ENCODE results near the gene IGF1. TPM values are rescaled to one million over a fixed set of nuclear protein-coding genes. Genes with fewer than 3 reads are reported as not detected.

The IGF1 gene
- total RNA-seq, 4 donors from 2014 or later = 8.3 to 22.7 (median 17.9) TPM

GRCh38 chr12:102436867-102437266 lies 43.5 kb downstream of the IGF1 start:
- ATAC-seq = no peak
- Histone ChIP-seq H3K36me3 (no peaks in the 10 kb centered on the region), H3K9me3 (no peaks in the 10 kb centered on the region), H3K27ac (no peak overlapping the region), H3K4me3 (no peak overlapping the region), H3K4me1 (peaks cover 0 to 3% of the 10 kb centered on the region in 2 donors), H3K27me3 (no peaks in the 10 kb centered on the region)
- DNase-seq = no peak
- in situ Hi-C loops (cut with MboI; ENCODE audit: low sequenced_read_pairs in 4 of 4) (no loop called here), intact Hi-C loops (cut with DNase I; ENCODE audit: low total_unique reads) (no loop called here)
- TF ChIP-seq POLR2A (IDR thresholded peaks at IDR 0.05) = no peak

DNA sequence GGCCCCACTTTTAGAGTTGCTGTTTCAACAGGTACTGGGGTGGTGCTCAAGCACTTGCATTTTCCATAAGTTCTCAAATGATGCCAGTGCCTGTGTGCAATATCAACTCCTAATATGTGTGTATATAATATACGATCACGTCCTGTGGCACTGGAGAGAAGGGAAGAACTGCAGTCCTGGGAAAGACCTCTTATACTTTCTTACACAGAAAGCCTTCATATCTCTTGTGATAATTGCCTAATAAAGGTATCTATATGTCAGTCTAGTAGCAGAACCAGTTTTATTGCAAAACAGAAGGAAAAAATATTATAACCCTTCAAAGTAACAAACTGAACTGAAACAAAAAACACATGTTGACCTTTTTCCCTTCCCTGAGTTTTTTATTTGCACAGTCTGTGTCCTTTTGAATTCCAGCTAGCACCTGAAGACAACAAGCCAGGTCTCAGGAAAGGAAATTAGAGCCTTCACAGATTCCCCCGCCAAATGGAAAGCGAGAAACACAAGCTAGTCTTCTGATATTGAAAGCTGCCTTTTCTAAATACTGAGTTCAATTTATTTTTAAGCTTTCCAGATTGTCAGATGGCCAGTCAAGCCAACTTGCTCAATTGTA lies 44.4 kb downstream of the IGF1 start:
- Histone ChIP-seq H3K27me3 (no peaks in the 10 kb centered on the region), H3K27ac (no peak overlapping the region), H3K9me3 (no peaks in the 10 kb centered on the region), H3K4me1 (peaks cover 0 to 3% of the 10 kb centered on the region in 2 donors), H3K4me3 (no peak overlapping the region), H3K36me3 (no peaks in the 10 kb centered on the region)
- in situ Hi-C loops (cut with MboI; ENCODE audit: low sequenced_read_pairs in 4 of 4) = no loop called here
- no peak for ATAC-seq
- no peak for TF ChIP-seq POLR2A (IDR thresholded peaks at IDR 0.05)
- TF ChIP-seq, protein P1, sequence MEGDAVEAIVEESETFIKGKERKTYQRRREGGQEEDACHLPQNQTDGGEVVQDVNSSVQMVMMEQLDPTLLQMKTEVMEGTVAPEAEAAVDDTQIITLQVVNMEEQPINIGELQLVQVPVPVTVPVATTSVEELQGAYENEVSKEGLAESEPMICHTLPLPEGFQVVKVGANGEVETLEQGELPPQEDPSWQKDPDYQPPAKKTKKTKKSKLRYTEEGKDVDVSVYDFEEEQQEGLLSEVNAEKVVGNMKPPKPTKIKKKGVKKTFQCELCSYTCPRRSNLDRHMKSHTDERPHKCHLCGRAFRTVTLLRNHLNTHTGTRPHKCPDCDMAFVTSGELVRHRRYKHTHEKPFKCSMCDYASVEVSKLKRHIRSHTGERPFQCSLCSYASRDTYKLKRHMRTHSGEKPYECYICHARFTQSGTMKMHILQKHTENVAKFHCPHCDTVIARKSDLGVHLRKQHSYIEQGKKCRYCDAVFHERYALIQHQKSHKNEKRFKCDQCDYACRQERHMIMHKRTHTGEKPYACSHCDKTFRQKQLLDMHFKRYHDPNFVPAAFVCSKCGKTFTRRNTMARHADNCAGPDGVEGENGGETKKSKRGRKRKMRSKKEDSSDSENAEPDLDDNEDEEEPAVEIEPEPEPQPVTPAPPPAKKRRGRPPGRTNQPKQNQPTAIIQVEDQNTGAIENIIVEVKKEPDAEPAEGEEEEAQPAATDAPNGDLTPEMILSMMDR (IDR thresholded peaks at IDR 0.05 in 4 of 5, conservative IDR thresholded peaks at IDR 0.05 in 1 of 5) = no peak
- no peak for DNase-seq
- intact Hi-C loops (cut with DNase I; ENCODE audit: low total_unique reads) = no loop called here

DNA sequence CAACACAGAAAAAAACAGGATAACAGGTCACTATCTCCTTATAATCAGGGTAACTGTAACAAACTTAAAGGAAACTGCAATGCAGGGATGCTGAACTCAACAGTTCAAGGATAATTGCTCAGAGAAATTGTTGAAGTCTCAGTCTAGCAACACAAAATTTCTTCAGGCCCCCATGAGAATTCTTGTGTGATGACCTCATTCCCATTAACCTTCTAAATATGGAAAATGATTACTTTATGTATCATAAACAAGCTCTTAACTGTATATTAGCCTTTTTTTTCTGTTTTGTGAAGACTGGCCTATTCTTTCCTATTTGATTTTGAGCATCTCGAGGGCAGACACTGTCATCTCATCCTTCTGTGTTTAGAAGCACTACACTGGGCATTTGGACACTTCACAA lies 47.1 kb downstream of the IGF1 start:
- TF ChIP-seq, protein P1 (IDR thresholded peaks at IDR 0.05 in 4 of 5, conservative IDR thresholded peaks at IDR 0.05 in 1 of 5) = no peak
- TF ChIP-seq POLR2A (IDR thresholded peaks at IDR 0.05) = no peak
- Histone ChIP-seq H3K27me3 (no peaks in the 10 kb centered on the region), H3K4me3 (no peak overlapping the region), H3K9me3 (no peaks in the 10 kb centered on the region), H3K27ac (no peak overlapping the region), H3K4me1 (peaks cover 1 to 7% of the 10 kb centered on the region in 2 donors), H3K36me3 (no peaks in the 10 kb centered on the region)
- in situ Hi-C loops (cut with MboI; ENCODE audit: low sequenced_read_pairs in 4 of 4) (no loop called here), intact Hi-C loops (cut with DNase I; ENCODE audit: low total_unique reads) (no loop called here)
- no peak for DNase-seq
- no peak for ATAC-seq

DNA sequence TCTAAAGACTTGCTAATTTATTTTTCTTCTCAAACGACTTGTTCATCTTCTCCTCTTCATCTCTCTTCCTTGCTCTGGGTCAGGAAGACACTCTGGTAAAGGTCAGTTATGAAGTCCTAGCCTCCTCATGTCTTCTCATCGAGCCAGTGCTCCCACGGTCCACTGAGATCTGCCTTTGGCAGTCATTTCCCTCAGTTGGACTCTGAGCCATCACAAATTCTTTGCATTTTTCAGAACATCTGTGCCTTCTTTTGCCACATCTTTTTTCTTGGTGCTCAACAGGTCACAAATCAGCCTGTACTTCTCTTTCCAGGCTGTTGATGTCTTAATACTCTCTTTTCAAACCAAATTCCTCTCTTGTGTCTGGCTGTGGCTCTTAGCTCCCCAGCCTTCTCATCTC lies 49.7 kb downstream of the IGF1 start:
- intact Hi-C loops (cut with DNase I; ENCODE audit: low total_unique reads) (no loop called here), in situ Hi-C loops (cut with MboI; ENCODE audit: low sequenced_read_pairs in 4 of 4) (no loop called here)
- peak in 1 of 2 donors; percentile 51 for DNase-seq
- Histone ChIP-seq H3K4me1 (peaks cover 28 to 31% of the 10 kb centered on the region in 2 donors), H3K4me3 (no peak overlapping the region), H3K36me3 (no peaks in the 10 kb centered on the region), H3K27me3 (no peaks in the 10 kb centered on the region), H3K9me3 (no peaks in the 10 kb centered on the region), H3K27ac (peak overlapping the region; percentile 45 to 93 (median 86))
- ATAC-seq = no peak
- TF ChIP-seq, protein P1 (IDR thresholded peaks at IDR 0.05 in 4 of 5, conservative IDR thresholded peaks at IDR 0.05 in 1 of 5) = no peak
- no peak for TF ChIP-seq POLR2A (IDR thresholded peaks at IDR 0.05)

DNA sequence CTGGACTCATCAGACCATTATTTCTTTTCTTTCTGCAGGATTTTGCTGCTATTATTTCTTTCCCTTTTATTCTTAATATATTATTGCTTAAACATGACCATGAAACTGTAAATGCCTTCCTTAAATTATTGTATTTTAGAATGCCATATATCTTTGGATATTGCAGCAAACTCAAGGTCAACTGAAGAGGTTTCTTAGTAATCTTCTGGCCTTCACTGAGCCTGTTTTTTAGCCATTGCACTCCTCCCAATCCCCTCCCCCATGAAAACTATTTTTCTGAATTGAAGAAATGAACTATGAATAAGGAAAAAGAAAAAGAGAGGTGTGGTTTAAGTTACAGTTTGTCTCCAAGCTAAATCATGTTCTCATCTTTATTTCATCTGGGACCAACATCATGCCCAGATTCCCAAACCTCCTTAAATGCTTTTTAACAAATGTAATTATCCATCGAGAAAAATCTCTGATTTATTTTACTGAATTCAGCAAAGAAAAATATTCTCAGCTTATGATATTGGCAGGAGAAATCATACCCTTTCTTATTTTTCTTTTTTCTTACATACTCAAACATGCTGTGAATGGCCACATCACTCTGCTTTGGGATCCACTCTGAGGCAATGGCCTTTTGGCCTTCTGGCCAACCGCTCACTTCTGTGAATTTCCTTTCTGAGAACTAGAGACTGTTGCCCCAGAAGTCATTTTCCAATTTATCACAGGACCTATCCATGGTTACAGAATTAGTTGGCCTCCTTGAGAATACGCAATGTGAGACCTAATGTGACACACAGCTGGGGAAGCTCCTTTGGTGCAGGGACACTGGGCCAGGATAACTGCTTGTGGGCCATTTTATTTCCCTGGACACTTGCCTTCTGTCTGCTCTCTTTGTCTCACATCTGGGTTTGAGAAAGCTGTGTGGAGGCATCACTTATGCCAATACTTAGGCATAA lies 50.9 kb downstream of the IGF1 start:
- Histone ChIP-seq H3K27me3 (no peaks in the 10 kb centered on the region), H3K36me3 (no peaks in the 10 kb centered on the region), H3K4me3 (no peak overlapping the region), H3K9me3 (no peaks in the 10 kb centered on the region), H3K27ac (peak overlapping the region; percentile 45 to 93 (median 86)), H3K4me1 (peaks cover 36 to 39% of the 10 kb centered on the region in 2 donors)
- no peak for TF ChIP-seq POLR2A (IDR thresholded peaks at IDR 0.05)
- TF ChIP-seq, protein P1 (IDR thresholded peaks at IDR 0.05 in 4 of 5, conservative IDR thresholded peaks at IDR 0.05 in 1 of 5) = no peak
- peak; percentile 34 to 43 for ATAC-seq
- intact Hi-C loops (cut with DNase I; ENCODE audit: low total_unique reads) (no loop called here), in situ Hi-C loops (cut with MboI; ENCODE audit: low sequenced_read_pairs in 4 of 4) (no loop called here)
- DNase-seq = peak; percentile 19 to 63
